Mucosa of gallbladder (tissue), 1 donor: ENCODE measurements around the gene CCDC197. TPM values are rescaled to one million over a fixed set of nuclear protein-coding genes. Genes with fewer than 3 reads are reported as not detected.

Source experiments
- DNase-seq: peaks from one replicate; pipeline ENCODE4 v3.0.0-alpha.2; 2020; ENCODE audit warnings: low spot score
- total RNA-seq: library from RNA; stranded (reverse); gene quantifications from one replicate; pipeline ENCODE4 v1.2.1, GENCODE V29; 2021
- donor health status: DM: no; HTN: no; CAD: no.

The CCDC197 gene
- total RNA-seq, 1 donor from 2014 or later, result not detected

DNA sequence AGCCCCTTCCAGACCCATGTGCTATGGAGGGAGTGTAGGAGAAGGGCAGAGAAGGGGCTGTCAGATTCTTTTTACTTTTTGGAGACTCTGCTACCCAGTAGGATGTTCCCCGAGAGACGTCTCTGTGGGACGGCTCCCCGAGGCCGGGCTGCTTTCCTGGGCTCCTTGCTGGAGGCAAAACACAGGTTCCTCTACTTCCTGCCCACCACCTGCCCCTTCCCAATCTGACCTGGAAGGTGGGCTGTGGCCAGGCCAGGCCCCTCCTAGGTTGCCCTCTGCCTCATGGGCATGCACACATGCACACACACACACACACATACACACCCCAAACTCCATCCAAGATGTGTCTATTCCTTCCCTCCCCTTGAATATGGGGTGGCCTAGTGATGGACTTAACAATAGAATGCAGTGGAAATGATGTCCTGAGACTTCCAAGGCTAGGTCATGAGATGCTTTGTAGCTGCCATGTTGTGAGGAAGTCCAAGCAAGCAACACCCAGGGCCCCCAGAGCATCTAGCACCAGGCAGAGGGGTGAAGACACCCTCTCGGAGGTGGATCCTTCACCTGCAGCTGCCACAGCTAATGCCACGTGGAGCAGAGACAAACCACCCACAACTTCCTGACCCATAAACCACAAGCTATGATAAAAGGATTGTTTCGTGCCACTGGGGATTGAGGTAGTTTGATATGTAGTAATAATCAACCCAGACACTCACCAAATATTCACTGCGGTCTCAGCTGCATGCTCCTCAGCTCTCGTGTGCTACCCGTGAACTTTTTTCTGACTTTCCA, 19.1 kb upstream of the CCDC197 start:
- DNase-seq, result peak; percentile 26

DNA sequence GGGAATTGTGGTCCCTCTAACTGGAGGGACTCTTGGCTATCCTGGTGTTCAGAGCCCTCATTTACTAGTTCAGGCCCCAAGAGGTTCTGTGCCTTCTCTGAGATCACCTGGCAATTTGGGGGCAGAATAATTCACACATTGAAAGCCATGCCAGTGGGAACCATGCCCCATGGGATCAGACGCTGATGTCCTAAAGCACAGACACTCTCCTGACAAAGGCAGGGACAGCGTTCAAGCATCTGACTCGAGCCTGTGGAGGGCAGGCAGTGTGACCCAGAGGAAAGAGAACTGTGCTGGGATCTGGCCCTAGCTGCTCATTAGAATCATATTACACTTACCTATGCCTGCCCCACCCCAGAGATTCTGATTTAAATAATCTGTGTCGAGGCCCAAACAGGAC, 18.4 kb upstream of the CCDC197 start:
- DNase-seq, result no peak

DNA sequence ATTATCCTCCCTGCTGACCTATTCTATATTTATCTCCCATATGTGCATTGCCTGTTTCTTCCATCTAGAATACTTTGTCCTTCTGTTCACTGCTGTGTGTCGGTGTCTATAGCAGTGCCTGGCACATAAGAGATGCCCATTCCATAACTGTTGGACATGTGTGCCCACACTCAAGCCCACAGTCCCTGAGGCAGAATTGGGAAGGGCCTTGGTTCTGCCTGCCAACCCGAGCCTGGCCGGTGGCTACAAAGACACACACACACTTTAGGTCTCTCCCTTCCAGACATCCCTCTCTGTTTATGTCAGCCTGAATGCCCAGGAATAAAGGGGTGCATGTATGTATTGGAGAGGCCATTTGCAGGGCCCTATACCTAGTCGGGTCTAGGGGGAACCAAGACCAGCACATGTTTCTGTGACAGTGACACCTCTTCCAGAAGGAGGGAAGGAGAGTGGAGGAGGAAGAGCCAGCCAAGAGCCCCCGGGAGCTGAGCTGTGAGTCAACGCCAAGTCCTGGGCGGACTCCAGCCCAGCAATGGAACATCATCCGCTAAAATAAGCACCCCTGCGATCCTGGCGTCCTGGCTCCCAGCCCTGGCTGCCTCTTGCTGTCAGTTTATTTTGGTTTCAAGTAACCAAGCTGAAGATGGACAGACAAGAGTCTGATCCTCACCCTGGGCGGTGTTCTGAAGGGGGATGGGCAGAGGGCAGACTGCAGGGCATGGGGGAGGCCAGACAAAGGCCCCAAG, 16.5 kb upstream of the CCDC197 start:
- DNase-seq, result peak; percentile 40

DNA sequence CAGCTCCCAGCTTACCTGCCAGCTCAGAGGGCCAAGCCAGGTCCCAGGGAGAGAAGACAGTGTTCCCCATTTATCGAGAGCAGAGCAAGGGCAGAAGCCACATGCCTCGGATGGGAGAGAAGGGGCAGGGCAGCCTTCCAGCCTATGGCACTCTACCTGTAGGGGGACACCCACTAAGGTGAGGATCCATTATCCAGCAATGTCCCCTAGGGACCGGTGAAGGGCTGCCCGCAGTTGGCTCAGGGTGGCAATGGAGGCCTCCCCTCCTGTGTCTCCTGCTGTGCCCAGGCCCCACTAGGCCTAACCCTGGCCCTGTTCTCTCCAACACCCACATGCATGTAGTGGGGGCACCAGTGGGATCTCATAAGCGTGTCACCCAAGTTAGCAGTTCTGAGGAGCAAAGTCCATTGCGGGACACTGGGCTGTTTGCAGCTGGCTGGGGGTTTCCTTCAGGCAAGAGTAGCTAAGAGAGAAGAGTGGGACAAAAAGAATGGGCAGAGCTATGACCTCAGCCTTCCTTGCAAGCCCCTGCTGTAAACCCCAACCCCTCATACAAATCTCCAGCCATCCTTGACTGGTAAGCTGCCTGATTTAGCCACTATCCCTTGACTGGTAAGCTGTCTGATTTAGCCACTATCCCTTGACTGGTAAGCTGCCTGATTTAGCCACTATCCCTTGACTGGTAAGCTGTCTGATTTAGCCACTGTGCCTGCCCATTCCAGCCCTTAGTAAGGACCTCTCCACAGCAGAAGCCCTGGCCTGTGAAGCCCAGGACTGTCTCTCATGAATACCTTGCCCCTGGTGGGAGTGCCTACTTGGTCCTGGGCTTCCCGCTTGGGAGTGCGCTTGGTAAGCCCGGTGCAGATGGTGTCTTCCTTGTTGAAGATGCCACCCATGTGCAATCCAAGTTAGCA, 15.5 kb upstream of the CCDC197 start:
- DNase-seq, result no peak

DNA sequence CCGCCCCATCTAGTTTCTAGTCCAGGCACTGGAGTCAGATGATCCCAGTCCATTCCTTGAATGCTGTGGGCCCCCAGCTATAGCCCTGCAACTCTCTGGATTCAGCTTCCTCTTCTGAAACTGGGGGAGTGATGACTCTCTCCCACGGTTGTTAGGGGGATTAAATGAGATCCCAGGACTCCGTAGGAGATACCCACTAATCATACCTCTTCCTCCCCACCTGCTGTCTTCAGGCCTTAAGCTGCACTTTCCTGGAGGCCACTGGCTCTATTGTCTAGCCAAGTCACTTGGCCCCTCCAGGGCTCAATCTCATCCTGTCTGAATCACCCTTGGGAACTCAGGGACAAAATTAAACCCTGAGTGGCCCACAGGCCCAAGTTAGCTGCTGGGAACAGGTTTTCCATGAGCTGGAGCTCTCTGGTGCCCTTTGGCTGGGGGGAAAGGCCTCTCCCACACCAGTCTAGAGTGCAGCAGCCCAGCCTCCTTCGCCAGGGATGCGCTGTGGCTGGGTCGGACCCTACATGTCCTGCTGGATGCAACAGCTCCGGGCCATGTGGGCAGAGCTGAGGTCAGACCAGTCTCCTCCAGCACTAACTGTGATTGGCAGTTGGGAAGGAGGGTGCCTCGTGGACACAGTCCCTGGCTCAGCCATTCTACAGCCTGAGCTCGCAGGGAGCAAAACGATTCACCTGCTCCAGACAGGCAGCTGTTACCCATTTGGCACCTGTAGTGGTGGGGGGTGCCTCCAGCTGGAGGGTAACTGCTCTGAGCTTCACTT, 14.7 kb upstream of the CCDC197 start:
- no peak for DNase-seq

DNA sequence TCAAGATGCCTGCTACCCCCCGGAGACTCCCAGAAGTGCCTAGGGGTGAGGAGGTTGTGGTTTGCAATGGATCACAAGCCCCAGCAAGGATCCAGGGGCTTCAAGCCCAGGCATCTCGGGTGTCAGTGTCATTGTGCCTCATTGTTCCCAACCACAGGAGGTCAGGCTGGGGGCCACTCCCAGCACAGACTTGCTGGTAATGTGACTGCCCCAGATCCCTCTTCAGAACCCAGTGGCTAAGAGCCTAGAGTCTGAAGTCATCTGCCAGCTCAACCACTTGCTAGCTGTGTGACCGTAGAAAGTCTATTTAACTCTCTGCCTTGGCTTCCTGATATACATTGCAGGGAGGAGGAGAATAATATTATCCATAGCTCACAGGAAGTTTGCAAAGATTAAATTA, 13.0 kb upstream of the CCDC197 start:
- DNase-seq, result no peak

DNA sequence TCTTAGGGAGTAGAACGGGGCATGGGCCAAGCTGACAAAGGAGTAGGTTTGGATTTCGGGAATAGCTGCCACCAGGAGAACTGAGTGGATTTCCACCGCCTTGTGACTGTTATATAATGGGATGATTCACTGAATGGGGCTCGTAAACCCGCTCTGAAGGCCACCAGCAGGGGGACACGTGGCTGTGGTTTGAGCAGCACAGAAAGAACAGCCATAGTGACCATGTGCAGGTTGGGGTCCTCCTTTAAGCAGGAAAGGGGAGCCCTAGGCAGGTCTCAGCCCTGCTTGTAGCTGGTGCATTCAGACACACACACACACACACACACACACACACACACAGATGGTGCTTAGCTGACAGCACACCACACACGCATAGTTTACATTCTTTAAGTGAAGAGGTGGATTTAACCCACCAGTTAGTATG, 12.1 kb upstream of the CCDC197 start:
- no peak for DNase-seq

DNA sequence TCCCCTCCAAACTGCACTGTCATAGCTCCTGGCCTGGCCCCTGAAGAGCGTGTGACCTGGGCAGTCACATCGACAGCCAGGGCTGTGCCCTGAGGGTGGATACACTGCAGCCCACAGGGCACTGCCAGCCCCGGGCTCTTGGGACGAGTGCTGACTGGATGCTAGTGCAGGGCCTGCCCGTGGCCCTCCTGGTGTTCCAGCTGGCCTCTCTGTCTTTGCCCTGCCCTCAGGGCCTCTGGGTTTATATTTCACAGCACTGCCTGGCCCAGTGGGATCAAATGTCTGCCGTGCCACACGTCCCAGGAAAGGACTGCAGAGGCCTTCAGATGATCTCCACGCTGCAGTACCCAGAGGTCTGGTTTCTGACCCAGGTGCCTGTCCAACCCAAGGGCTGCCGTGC, 10.1 kb upstream of the CCDC197 start:
- no peak for DNase-seq

DNA sequence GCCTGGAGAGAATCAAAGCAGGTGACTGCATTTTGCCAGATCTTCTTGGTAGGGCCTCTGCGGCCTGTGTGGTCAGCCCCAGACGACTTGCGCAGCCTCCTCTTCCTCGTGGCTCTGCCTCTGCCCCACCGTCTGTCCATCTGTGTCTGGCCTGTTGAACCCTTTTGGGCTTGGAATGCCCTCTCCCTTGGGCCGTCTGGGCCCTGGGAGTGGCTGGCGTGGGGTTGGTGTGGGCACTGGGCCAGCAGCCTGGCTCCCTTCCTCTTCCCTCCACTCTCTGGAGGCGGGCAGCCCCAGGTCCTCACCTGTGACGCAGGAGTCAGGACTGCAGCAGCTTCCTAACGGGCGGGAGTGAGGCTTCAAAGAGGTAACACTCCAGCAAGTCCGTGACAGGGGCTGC, 9.7 kb upstream of the CCDC197 start:
- no peak for DNase-seq

DNA sequence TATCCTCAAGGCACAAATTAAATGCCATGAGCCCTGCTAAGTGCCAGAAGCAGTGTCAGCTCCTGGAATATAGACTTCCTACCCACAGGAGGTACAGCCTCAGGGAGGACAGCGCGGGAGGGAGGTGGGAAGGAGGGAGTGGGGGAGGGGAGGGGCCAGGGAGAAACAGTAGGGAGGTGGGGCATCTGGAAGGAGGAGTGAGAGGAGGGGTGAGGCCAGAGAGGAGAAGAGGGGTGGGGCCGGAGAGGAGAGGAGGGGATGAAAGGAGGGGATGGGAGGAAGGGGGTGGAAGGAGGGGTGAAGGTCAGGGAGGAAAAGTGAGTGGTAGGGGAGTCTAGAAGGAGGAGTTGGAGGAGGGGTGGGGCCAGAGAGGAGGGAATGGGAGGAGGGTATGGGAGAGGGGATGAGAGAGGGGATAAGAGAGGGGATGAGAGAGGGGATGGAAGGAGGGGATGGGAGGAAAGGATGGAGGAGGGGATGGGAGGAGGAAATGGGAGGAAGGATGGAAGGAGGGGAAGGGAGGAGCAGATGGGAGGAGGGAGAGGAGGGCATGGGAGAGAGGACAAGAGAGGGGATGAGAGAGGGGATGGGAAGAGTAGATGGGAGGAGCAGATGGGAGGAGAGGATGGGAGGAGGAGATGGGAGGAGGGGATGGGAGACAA, 9.2 kb upstream of the CCDC197 start:
- no peak for DNase-seq

DNA sequence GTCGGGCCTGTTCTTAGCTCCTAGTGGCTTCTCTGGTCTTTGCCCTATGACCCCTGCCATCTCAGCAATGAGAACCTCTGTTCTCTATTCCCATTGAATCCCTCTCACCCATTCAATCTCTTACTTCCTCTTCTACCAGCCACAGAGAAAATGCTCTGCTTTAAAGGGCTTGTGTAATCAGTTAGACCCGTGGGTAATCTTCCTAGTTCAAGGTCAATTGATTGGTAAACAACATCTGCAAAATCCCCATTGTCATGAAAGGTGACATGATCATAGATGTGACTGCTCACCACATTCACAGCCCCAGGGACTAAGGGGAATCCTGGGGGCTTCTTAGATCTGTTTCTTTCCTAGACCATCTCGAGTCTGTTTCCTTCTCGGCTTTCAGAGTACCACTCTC, 7.2 kb upstream of the CCDC197 start:
- no peak for DNase-seq

DNA sequence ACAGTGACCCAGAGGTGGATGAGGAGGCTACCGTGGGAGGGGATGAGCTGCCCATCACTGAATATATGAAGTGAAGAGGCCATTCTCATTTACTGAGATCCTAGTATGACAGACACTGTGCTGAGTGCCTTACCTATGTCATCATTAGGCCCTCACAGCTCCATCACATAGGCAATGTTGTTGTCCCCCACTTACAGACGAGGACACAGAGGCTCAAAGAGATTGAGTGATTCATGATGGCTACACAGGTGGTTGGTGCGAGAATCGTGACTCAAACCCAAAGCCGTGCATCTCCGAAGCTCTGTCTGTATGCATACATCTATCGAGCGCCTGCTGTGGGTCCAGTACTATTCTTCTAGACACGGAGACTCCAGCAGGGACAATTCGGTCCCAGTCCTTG, 5.9 kb upstream of the CCDC197 start:
- DNase-seq, result no peak

DNA sequence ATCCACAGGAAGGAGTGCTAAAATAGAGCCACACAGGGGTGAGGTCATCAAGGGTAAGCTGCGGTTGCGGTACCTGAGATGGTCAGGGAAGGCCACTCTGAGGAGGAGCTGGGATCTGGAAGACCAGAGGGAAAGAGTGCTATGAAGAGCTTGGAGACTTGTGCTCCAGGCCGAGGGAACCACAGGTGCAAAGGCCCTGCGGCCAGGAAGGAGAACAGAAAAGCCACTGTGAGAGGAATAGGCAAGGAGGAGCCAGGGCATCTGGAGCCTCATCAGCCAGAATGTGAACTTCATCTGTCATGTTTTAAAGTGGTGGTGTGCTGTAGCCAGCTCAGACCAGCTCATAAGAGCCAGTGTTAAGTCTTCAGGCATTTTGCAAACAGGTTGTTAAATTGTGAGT, 5.5 kb upstream of the CCDC197 start:
- DNase-seq, result no peak

DNA sequence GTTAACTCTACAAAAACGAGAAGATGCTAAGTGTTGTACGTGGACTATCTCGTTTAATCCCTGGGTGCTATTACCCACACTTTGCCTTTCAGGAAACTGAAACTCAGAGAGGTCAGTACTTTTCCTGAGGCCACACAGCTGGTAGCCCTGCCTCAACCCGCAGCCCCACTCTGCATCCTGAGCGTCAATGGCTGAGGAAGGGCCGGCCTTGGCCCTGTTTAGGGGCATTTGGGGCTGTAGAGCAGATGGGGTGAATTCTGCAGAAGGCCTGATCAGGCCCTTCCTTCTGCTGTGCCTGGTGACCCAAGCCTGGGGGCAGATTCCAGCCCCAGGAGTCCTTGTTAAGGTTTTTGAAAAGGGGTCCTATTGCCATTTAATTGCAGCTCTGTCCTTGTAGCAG, 3.7 kb upstream of the CCDC197 start:
- no peak for DNase-seq

DNA sequence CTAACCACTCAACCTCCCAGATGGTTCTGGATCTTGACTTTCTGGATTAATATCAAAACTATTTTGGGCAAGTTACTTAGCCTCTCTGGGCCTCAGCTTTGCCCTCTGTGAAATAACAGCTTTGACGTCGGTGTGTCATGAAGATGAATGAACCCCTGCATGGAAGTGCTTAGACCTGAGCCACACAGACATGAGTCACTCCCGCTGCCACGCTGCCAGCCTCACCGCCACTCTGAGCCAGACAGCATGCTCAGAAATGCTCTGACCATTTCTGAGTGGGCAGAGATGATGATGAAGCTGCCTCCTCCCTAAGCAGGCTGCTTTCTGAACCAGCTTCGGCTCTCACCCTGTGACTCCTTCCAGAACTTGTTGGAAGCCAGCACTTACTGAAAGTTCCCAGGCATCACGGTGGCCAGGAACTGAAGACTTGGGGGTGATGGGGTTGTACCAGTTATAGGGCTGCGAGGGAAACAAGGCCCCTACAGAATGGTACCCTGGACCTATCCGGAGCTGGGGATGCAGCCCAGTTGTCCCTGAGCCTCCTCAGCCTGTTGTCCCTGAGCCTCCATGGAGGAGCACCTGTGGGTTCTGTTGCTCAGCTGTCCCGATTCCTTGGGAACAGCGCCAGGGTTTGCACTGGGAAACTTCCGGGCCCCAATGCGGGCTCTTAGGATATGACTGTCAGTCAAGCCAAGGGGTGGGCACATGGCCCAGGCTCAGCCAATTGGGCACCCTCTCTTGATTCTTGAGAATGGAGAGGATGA, 2.0 kb upstream of the CCDC197 start:
- DNase-seq, result no peak

DNA sequence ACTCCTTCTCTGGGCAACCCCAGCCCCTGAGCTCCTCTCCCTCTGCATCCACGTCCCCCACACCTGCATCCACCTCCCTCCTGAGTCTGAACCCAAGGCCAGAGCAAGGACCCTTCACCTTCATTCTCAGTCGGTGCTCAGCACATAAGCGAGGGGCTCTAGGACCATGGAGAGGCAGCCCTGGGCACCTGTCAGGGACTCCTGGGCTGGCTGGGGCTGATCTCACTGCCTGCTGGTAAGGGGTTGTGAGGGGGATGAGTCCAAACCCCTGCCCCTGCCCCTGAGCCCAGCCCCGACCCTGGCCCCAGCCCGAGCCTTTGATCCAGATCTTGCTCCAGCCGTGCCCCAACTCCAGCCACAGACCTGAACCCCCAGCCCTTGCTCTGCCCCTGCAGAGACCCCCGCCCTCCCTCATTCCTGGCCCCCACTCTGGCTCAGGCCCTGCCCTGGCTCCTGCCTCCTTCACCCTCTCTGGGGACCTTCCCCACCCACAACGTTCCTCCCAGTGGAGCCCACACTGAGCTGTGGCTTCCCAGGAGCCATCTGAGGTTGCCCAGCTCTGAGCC, 888 bp upstream of the CCDC197 start:
- DNase-seq, result no peak

DNA sequence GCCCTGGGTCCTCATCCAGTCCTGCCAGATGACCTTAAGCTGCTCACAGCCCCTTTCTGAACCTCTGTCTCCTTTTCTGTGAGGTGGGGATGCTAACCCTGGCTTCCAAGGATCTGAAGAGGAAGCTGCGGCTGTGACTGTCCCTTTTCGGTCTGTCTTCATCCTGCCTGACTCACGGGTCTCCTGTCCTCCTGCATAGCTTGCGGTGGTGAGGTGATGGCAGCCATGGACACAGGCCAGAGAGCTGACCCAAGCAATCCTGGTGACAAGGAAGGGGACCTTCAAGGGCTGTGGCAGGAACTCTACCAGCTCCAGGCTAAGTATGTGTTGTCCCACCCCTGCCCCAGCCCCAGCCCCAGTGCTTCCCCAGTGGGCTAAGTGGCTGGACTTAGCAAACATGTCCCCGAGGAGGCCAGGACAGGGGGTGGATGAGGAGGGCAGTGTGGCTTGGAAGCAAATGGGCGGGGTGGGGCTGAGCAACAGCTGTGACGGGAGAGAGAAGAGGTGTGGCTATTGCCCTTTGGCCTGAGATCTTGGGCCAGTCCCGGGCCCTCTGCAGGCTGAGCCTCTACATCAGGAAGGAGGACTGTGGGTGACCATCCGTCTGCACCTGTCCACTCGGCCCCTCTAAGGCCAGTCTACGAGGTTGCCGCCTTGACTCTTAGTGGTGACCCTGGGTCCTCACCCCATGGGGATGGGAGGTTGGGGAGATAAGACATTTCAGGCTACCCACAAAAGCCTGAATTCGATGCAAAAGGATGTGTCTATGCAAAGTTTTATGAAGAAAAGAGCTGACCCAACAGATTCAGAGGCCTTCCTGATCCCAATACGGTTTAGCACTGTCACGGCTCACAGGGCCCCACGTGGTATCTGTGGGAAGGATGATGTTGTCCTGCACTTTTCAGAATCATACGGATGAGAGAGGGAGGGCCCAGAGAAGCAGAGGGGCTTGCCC, 1.1 kb downstream of the CCDC197 start:
- no peak for DNase-seq

DNA sequence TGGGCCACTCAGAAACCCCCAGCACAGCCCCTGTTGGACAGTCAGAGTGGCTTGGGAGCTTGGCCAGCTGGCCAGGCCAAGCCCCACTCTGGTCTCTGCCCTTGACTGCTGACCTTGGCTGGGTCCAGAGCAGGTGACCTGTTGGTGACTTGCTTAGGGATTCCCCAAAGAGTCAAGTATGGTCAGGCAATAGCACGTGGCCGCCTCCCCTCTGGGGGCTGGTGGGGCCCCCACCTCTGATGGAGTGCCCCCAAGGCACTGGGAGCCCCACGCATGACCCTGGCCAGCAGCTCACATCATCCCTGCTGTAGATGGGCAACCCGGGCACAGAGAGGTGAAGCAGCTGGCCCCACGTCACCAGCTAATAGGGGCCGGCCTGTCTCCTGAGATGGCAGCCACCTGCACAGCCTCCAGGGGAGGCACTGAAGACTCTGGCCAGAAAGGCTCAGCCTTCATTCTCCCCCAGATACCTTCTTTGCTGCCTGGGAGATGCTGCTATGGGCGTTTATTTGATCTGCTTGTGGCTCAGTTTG, 1.8 kb downstream of the CCDC197 start:
- no peak for DNase-seq
